K562 treated with DMSO at 1 percent for 24 hours (cell line): ENCODE measurements around the gene MRC1. TPM values are rescaled to one million over a fixed set of nuclear protein-coding genes. Genes with fewer than 3 reads are reported as not detected.

Experiments
- total RNA-seq: library from RNA; unstranded; fragments of 300-600 nt; gene quantifications from 2 replicates; pipeline ENCODE4 v1.2.3, GENCODE V29; 2022; ENCODE audit warnings: low read depth; ENCODE audit not compliant: insufficient read depth

The MRC1 gene
- total RNA-seq, result 0.14 TPM in 1 of 2 replicates, not detected in the other

GRCh38 chr10:17808971-17809841 lies at the start of gene MRC1:
Gene MRC1 (plus strand): TSS chr10:17809348. CDS start chr10:17809466, 118 bp downstream.

GRCh38 chr10:17951868-17952371 lies 142.8 kb downstream of the MRC1 start, which contains the start of gene SLC39A12:
Gene SLC39A12 (plus strand): TSS chr10:17951918. CDS start chr10:17953277, 1,359 bp downstream.

Other genes with a start within 250 kb of the MRC1 start
- 2.0 and 3.5 TPM in 2 replicates for gene HACD1, start 192.0 kb upstream of the MRC1 start, total RNA-seq
- gene STAM, start 165.2 kb upstream of the MRC1 start, total RNA-seq, result 14.7 and 15.8 TPM in 2 replicates
- 0.15 and 0.31 TPM in 2 replicates for gene TMEM236, start 57.1 kb upstream of the MRC1 start, total RNA-seq
- gene SLC39A12, start 142.6 kb downstream of the MRC1 start, total RNA-seq, result not detected in 2 replicates